HCT116 (cell line): ENCODE results near the gene C4orf17.

ENCODE experiments used
- CEBPB ChIP-seq: IDR thresholded peaks from 2 replicates; pipeline ENCODE4 v1.6.1; 2012; ENCODE audit warnings: low read depth
- CTCF ChIP-seq, 3 experiments: fragments of 200-600 bp in 1 of 3; sonication (generic) in 1 of 3; IDR thresholded peaks in 2 of 3; conservative IDR thresholded peaks in 1 of 3; 2 replicates each; pipeline ENCODE4 v1.5.1; 2012 to 2017; ENCODE audit warnings: low read depth in 2 of 3, low read length in 2 of 3, antibody characterized with exemption in 1 of 3, borderline replicate concordance in 1 of 3, control low read depth in 1 of 3, mild to moderate bottlenecking in 1 of 3, mixed read lengths in 1 of 3, mixed run types in 1 of 3, moderate library complexity in 1 of 3; ENCODE audit not compliant: insufficient read depth in 1 of 3
- ELF1 ChIP-seq: IDR thresholded peaks from 2 replicates; pipeline ENCODE4 v1.6.1; 2012; ENCODE audit warnings: low read depth, borderline replicate concordance
- EZH2 ChIP-seq: fragments of 200-600 bp; sonication (generic); IDR thresholded peaks from 2 replicates; pipeline ENCODE4 v1.6.1; 2017; ENCODE audit warnings: antibody characterized with exemption, mixed run types
- POLR2A ChIP-seq: IDR thresholded peaks from 2 replicates; pipeline ENCODE4 v1.7.0; 2011; ENCODE audit warnings: borderline replicate concordance; ENCODE audit not compliant: insufficient read depth, insufficient read length; ENCODE audit errors: extremely low read depth
- POLR2AphosphoS5 ChIP-seq: IDR thresholded peaks from 2 replicates; pipeline ENCODE4 v1.6.1; 2011; ENCODE audit warnings: mild to moderate bottlenecking, low read depth, low read length, moderate library complexity
- RAD21 ChIP-seq: IDR thresholded peaks from 2 replicates; pipeline ENCODE4 v1.6.1; 2012; ENCODE audit warnings: low read depth, mild to moderate bottlenecking
- SP1 ChIP-seq: IDR thresholded peaks from 2 replicates; pipeline ENCODE4 v1.6.1; 2012; ENCODE audit warnings: low read depth
- TCF7L2 ChIP-seq: IDR thresholded peaks from 2 replicates; pipeline ENCODE4 v1.7.0; 2011; ENCODE audit warnings: borderline replicate concordance, inconsistent platforms; ENCODE audit not compliant: insufficient read depth, insufficient read length; ENCODE audit errors: extremely low read depth
- ZFX ChIP-seq: fragments of 450-650 bp; IDR thresholded peaks from 2 replicates; pipeline ENCODE4 v1.6.1; 2017
- TF ChIP-seq, protein P1 (sequence below): IDR thresholded peaks from 2 replicates; pipeline ENCODE4 v1.6.1; 2012
- TF ChIP-seq, protein P2 (sequence below): IDR thresholded peaks from 2 replicates; pipeline ENCODE4 v1.6.1; 2012

DNA sequence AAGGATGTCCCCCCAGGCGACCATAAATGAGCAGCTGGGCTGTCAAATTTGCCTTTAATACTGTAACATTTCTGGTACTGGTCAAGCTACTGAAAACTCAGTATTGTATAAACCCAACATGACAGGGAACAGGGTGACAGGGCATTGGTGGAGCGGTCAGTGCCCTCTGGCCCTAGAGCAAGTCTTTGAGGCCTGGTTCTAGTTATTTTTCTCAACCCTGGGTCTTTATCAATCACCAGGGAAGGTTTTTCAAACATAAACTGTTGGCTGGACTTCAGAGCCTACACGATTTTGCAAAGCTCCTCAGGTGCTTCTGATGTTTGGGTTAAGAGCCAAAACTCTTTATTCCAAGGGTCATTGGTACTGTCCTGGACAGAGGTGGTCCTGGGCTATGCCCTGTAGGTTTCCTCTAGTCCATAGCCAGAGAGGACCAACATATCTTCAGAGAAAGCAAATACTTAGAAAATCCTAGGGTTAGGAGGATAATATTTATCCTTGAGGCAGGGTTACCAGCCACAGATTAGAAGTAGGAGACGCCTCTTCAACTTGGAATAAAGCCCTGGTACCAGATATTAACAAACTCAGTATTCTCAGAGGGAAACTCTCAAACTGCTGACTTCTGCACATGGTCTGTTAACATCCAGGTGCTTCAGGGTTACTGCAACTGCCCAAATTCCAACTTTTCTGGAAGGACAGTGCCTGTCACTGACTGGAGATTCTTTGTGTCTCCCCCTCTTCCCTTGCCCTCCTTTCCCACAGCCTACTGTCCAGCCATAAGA lies 49.0 kb upstream of the C4orf17 start:
- TF ChIP-seq, protein P1, sequence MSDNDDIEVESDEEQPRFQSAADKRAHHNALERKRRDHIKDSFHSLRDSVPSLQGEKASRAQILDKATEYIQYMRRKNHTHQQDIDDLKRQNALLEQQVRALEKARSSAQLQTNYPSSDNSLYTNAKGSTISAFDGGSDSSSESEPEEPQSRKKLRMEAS = no peak
- TF ChIP-seq ELF1 (no peak), CTCF (IDR thresholded peaks at IDR 0.05 in 2 of 3, conservative IDR thresholded peaks at IDR 0.05 in 1 of 3; ENCODE audit: borderline replicate concordance in 1 of 3, insufficient read depth in 1 of 3, low read depth in 2 of 3, low read length in 2 of 3) (no peak), POLR2AphosphoS5 (no peak), EZH2 (no peak), POLR2A (no peak), RAD21 (no peak), CEBPB (no peak), SP1 (no peak), TCF7L2 (no peak), ZFX (no peak)
- TF ChIP-seq, protein P2, sequence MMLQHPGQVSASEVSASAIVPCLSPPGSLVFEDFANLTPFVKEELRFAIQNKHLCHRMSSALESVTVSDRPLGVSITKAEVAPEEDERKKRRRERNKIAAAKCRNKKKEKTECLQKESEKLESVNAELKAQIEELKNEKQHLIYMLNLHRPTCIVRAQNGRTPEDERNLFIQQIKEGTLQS = no peak
